Measurements from ENCODE around the gene MYLK. TPM values are rescaled to one million over a fixed set of nuclear protein-coding genes. Genes with fewer than 3 reads are reported as not detected.

Gene MYLK
- total and polyA plus RNA-seq, 8 donors: 35.1 to 916 (median 340) TPM

DNA sequence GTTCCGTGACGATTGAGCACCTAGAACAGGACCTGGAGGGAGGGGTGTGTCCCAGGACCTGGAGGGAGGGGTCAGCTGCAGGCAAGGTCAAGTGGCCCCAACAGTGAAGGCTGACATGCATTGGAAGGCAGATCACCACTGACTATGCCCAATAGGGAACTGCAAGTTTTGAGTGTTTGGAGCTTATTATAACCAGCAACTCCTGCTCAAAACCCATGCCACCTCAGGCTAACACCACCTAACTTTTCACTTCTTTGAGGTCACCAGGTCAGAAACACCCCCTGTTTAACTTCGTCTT is 93.1 kb downstream of the MYLK start:
- Histone ChIP-seq H3K27ac (no peak overlapping the region), H3K9me3 (no peaks in the 10 kb centered on the region), H3K36me3 (no peaks in the 10 kb centered on the region), H3K4me3 (no peak overlapping the region), H3K4me1 (peaks cover 0 to 7% (median 0%) of the 10 kb centered on the region in 4 donors), H3K27me3 (no peaks in the 10 kb centered on the region)
- WGBS, 5 donors: 85 to 97% (median 90%) methylated on average over 3 of the region's 3 CpGs
- TF ChIP-seq POLR2AphosphoS5 (IDR thresholded peaks at IDR 0.05) (no peak), POLR2A (IDR thresholded peaks at IDR 0.05) (no peak), EP300 (IDR thresholded peaks at IDR 0.05) (no peak)
- TF ChIP-seq, protein P1, sequence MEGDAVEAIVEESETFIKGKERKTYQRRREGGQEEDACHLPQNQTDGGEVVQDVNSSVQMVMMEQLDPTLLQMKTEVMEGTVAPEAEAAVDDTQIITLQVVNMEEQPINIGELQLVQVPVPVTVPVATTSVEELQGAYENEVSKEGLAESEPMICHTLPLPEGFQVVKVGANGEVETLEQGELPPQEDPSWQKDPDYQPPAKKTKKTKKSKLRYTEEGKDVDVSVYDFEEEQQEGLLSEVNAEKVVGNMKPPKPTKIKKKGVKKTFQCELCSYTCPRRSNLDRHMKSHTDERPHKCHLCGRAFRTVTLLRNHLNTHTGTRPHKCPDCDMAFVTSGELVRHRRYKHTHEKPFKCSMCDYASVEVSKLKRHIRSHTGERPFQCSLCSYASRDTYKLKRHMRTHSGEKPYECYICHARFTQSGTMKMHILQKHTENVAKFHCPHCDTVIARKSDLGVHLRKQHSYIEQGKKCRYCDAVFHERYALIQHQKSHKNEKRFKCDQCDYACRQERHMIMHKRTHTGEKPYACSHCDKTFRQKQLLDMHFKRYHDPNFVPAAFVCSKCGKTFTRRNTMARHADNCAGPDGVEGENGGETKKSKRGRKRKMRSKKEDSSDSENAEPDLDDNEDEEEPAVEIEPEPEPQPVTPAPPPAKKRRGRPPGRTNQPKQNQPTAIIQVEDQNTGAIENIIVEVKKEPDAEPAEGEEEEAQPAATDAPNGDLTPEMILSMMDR (IDR thresholded peaks at IDR 0.05): no peak
- no peak for DNase-seq
- intact Hi-C loops (cut with DNase I; ENCODE audit: low total_unique reads): no loop called here

DNA sequence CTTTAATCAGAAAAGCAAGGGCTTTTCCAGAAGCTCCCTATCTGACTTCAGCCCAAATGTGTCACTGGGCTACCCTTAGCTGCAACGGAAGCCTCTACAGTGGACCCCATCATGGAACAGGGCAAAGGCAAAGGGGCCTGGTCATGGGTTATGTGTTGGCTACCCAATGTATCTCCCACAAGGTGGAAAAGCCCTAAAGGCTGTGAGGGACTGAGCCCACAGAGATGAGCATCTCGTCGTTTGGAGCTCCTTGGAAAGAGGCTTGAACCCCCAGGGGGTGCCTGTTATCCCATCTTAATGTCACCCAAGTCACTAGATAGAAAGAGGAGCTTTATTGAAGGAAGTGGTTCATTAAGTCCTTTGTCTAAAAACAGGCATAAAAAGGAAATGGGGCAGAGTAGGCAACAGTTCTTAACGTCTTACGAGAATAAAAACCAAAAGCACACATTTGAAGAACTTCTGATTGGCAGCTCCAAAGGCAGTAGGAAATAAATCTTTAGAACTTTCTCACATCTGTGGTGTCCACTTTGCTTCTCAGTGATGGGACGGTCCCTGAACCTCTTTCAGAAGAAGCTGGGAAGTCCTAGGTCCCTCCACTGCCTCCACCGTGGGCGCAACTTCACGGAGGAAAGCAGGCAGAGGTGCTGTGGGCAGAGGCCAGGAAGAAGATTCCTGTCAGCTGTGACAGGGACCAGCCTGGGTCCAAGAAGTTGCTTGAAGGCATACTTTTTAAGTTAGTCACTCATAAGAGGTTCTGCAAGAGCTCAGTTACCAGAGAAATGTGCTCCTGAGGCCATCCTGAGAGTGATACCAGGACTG is 93.7 kb downstream of the MYLK start:
- WGBS, 5 donors: 88 to 99% (median 93%) methylated on average over 9 of the region's 9 CpGs
- no peak for DNase-seq
- Histone ChIP-seq H3K27ac (no peak overlapping the region), H3K27me3 (no peaks in the 10 kb centered on the region), H3K4me3 (no peak overlapping the region), H3K4me1 (peaks cover 0 to 7% (median 0%) of the 10 kb centered on the region in 4 donors), H3K9me3 (no peaks in the 10 kb centered on the region), H3K36me3 (no peaks in the 10 kb centered on the region)
- TF ChIP-seq EP300 (IDR thresholded peaks at IDR 0.05) (no peak), POLR2A (IDR thresholded peaks at IDR 0.05) (no peak), POLR2AphosphoS5 (IDR thresholded peaks at IDR 0.05) (no peak)
- TF ChIP-seq, protein P1 (IDR thresholded peaks at IDR 0.05): no peak
- intact Hi-C loops (cut with DNase I; ENCODE audit: low total_unique reads): no loop called here

DNA sequence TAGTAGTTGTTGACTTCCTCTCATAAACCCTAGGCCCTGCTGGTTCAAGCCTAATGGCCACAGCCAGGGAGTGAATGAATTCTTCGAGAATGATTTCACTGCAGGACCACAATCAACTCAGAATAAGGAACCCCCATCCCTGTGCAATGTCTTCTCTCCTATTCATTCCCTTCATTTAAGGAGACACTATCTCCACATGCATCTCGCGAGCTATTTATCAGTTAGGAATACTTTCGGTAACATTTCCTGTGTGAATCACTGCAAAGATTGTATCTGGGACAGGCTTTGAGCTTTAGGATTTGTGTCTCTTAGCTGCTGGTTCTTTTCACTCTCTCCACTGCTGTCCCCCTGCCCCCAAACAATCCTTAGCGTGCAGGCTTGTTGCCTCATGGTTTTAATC is 94.4 kb downstream of the MYLK start:
- intact Hi-C loops (cut with DNase I; ENCODE audit: low total_unique reads): no loop called here
- TF ChIP-seq POLR2AphosphoS5 (IDR thresholded peaks at IDR 0.05): no peak
- TF ChIP-seq EP300 (IDR thresholded peaks at IDR 0.05): no peak
- no peak for TF ChIP-seq POLR2A (IDR thresholded peaks at IDR 0.05)
- TF ChIP-seq, protein P1 (IDR thresholded peaks at IDR 0.05): no peak
- 90 to 96% (median 94%) methylated on average over 5 of the region's 5 CpGs for WGBS, 5 donors

DNA sequence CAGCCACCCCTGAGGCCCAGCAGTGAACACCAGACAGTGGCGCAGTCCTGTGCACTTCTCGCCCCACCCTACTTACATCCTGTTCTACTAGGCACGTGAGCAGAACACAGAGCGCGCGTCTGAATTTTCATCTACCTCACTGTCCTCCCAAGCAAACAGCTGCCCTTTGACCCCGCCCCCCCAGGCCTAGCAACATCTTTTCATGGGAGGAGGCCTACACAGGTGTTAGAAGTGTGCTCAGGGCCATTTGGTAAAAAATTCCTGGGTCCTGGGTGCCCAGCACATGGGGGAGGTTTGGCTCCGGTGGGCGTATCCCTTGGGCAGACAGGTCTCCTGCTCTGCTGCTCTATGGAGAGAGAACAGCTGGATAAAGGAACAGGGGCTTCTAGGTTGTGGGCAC is 95.0 kb downstream of the MYLK start:
- Histone ChIP-seq H3K4me3 (no peak overlapping the region), H3K4me1 (peaks cover 0 to 7% (median 0%) of the 10 kb centered on the region in 4 donors), H3K27me3 (no peaks in the 10 kb centered on the region), H3K9me3 (no peaks in the 10 kb centered on the region), H3K36me3 (no peaks in the 10 kb centered on the region), H3K27ac (no peak overlapping the region)
- intact Hi-C loops (cut with DNase I; ENCODE audit: low total_unique reads): no loop called here
- DNase-seq: no peak
- TF ChIP-seq, protein P1 (IDR thresholded peaks at IDR 0.05): no peak
- no peak for TF ChIP-seq EP300 (IDR thresholded peaks at IDR 0.05)
- TF ChIP-seq POLR2AphosphoS5 (IDR thresholded peaks at IDR 0.05): no peak
- TF ChIP-seq POLR2A (IDR thresholded peaks at IDR 0.05): no peak
- 86 to 89% (median 88%) methylated on average over 9 of the region's 9 CpGs for WGBS, 5 donors

More for the DNA sequence above, 94.4 kb downstream of the MYLK start:
- no peak overlapping the region for H3K4me3 ChIP-seq
- H3K4me1 ChIP-seq: peaks cover 0 to 7% (median 0%) of the 10 kb centered on the region in 4 donors
- no peak for DNase-seq
- H3K9me3 ChIP-seq: no peaks in the 10 kb centered on the region
- no peaks in the 10 kb centered on the region for H3K27me3 ChIP-seq
- H3K36me3 ChIP-seq: no peaks in the 10 kb centered on the region
- H3K27ac ChIP-seq: no peak overlapping the region

Measured in stomach (tissue), 9 donors.